NB4 (cell line): ENCODE results near the gene TLK1.

ENCODE experiments used
- MAX ChIP-seq: IDR thresholded peaks from 2 replicates; pipeline ENCODE4 v1.6.1; 2011; ENCODE audit warnings: low read depth, low read length
- MYC ChIP-seq: IDR thresholded peaks from 2 replicates; pipeline ENCODE4 v1.6.1; 2011; ENCODE audit warnings: low read depth, low read length
- POLR2A ChIP-seq: IDR thresholded peaks from 2 replicates; pipeline ENCODE4 v1.6.1; 2011; ENCODE audit warnings: mild to moderate bottlenecking; ENCODE audit not compliant: insufficient read length; ENCODE audit errors: extremely low read depth
- TF ChIP-seq, protein P1 (sequence below): IDR thresholded peaks from one replicate; pipeline ENCODE4 v1.5.1; 2012; ENCODE audit warnings: low read depth, low read length

DNA sequence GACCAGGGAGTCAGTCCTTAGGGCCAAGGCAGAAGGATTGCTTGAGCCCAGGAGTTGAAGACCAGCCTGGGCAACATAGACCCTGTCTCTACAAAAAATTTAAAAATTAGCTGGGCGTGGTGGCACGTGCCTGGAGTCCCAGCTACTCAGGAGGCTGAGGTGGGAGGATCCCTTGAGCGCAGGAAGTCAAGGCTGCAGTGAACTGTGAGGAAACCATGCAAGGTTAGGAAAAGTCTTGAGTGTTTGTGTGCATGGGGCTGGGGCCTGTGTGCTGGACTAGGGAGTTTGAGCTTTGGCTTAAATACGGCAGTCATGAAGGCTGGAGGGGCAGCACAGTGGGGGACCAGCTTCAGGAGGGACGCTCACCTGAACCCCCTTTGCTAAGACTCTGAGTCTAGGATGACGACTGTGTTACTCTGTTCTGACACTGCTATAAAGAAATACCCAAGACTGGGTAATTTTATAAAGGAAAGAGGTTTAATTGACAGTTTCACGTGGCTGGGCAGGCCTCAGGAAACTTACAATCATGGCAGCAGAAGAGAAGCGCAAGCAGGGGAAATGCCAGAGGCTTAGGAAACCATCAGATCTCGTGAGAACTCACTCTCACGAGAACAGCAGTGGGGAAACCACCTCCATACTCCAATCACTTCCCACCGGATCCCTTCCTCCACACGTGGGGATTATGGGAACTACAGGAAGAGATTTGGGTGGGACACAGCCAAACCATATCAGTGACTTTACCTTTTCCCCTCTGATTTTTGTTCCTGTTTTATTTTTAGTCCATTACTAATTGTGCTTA, 192.3 kb downstream of the TLK1 start:
- TF ChIP-seq, protein P1, sequence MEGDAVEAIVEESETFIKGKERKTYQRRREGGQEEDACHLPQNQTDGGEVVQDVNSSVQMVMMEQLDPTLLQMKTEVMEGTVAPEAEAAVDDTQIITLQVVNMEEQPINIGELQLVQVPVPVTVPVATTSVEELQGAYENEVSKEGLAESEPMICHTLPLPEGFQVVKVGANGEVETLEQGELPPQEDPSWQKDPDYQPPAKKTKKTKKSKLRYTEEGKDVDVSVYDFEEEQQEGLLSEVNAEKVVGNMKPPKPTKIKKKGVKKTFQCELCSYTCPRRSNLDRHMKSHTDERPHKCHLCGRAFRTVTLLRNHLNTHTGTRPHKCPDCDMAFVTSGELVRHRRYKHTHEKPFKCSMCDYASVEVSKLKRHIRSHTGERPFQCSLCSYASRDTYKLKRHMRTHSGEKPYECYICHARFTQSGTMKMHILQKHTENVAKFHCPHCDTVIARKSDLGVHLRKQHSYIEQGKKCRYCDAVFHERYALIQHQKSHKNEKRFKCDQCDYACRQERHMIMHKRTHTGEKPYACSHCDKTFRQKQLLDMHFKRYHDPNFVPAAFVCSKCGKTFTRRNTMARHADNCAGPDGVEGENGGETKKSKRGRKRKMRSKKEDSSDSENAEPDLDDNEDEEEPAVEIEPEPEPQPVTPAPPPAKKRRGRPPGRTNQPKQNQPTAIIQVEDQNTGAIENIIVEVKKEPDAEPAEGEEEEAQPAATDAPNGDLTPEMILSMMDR = no peak
- no peak for TF ChIP-seq MYC
- TF ChIP-seq POLR2A = no peak
- no peak for TF ChIP-seq MAX
